Airway epithelial cell (primary cell): Measurements from ENCODE around the gene MYO15A. TPM values are rescaled to one million over a fixed set of nuclear protein-coding genes. Genes with fewer than 3 reads are reported as not detected.

Experiments
- total RNA-seq: library from RNA; depleted of rRNA; stranded (reverse); fragments of >200 nt; gene quantifications from 2 replicates; pipeline ENCODE4 v1.2.3, GENCODE V29; 2015

The MYO15A gene, protein sequence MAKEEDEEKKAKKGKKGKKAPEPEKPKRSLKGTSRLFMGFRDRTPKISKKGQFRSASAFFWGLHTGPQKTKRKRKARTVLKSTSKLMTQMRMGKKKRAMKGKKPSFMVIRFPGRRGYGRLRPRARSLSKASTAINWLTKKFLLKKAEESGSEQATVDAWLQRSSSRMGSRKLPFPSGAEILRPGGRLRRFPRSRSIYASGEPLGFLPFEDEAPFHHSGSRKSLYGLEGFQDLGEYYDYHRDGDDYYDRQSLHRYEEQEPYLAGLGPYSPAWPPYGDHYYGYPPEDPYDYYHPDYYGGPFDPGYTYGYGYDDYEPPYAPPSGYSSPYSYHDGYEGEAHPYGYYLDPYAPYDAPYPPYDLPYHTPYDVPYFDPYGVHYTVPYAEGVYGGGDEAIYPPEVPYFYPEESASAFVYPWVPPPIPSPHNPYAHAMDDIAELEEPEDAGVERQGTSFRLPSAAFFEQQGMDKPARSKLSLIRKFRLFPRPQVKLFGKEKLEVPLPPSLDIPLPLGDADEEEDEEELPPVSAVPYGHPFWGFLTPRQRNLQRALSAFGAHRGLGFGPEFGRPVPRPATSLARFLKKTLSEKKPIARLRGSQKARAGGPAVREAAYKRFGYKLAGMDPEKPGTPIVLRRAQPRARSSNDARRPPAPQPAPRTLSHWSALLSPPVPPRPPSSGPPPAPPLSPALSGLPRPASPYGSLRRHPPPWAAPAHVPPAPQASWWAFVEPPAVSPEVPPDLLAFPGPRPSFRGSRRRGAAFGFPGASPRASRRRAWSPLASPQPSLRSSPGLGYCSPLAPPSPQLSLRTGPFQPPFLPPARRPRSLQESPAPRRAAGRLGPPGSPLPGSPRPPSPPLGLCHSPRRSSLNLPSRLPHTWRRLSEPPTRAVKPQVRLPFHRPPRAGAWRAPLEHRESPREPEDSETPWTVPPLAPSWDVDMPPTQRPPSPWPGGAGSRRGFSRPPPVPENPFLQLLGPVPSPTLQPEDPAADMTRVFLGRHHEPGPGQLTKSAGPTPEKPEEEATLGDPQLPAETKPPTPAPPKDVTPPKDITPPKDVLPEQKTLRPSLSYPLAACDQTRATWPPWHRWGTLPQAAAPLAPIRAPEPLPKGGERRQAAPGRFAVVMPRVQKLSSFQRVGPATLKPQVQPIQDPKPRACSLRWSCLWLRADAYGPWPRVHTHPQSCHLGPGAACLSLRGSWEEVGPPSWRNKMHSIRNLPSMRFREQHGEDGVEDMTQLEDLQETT (N-terminal part only)
- total RNA-seq = 0.21 TPM in 1 of 2 replicates, not detected in the other

DNA sequence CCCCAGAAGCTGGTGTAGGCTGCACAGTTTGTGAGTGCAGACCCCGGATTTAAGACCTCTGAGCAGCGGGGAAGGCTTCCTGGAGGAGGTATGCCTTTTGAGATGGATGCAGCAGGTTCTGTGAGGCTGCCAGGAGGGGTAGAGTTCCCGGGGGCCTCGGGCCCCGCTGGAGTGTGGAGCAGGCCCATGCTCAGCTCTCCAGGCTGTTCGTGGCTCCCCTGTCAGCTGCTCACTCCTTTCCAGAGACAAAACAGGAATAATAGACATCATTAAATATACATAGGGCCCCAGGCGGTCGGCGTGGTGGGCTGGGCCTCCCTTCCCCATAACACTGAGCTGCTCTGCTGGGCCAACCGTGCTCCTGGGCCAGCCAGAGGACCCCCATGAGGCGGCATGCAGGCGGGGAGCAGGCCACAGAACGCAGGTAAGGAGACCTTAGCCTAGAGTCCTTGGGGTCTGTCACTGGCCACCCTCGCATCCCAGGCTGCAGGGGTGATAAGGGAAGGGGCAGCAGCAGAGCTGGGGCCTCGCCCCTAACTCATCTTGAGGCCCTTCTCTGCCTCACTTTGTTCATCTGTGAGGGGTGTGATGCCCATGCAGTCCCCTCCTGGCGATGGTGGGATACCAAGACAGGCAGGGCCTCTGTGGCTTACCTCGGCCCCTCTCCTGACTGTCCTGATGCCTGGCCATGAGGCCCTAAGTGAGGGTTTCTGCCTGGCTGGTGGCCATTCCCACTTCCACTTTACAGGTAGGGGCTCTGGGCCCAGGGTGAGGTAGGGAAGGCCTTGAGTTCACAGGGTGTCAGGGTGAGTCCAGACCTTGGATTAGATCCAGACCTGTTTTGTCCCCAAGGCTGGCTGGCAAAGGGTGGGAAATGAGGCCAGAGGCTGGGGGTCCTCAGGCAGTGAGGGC is at the start of gene MYO15A:
TSS of gene MYO15A (plus strand) at position 356 of the 912 bp plus-strand sequence. CDS start 10,045 bp downstream, outside the sequence.

DNA sequence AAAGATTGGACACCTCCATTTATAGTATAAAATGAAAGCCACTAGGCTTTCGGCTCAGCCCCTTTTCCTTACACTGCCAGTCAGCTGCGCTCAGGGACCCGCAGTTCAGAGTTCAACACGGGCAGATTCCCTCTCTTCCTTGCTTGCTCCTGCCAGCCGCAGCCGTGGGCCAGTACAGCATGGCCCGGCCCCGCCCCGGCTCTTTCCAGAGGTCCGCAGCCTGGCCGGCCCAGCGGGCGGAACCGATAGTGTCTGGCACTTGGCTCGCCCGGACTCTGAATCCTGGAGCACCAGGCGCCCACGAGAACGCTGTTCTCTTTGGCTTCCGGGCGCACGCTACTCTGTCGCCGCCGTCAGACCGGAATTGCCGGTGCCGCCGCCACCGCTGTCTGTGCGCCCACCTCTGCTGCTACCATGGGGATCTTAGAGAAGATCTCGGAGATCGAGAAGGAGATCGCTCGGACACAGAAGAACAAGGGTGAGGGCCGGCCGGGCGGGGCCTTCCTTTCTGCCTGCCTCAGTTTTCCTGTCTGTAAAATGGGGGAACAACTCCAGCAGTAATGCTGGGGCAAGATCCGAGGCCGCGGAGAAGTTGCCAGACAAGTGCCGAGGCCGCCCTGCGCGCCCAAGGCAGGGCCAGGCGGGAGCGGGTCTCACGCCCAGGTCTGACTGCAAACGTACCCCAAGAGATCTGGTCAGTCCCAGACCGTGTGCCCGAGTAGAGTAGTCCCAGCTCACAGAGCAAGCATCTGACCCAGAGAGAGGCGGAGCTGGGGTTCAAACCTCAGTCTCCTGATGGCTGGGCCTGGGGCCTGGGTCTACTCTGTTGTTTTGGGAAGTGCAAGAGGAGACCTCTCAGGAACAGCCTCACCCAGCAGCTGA is 20.7 kb upstream of the MYO15A start, which contains the start of gene DRG2:
TSS of gene DRG2 (plus strand) at position 339 of the 882 bp plus-strand sequence. CDS start at position 415, 76 bp downstream.

DNA sequence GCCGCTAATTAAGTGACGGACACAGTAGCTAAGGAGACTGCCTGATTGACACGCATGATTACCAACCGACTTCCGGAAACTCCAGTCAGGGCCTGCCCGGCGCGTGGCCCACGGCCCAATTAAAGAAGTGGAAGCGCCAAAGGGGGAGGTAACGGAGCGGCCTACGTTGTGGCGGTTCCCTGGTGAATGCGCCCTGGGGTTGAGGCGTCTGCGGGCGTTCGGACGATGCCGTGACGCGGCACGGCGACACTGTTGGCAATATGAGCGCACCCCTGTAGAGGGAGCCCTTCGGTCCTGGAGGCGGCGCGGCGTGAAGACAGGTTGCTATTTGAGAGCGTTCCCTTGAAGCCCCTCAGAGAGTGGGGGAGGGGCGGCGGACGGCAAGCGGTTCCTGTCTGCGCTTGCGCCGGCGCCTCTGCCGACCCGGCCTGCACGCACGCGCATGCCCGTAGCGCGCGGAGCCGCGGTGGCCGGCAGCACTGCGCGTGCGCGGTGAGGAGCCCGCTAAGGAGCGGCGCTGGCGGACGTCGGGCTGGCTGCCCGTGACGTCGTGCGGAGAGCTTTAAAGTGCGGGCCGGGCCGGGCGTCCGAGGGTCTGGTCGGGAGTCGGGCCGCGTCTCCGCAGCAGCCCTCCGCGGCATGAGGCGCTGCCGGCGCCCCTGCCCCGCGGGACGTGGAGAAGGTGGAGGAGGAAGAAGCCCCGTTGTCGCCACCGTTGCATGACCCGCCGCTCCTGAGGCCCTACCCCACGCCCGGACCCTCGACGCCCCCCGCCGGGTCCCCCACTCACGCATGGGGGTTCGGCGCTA is 75.0 kb downstream of the MYO15A start, which contains the start of gene ALKBH5:
TSS of gene ALKBH5 (plus strand) at position 495 of the 809 bp plus-strand sequence. CDS start 416 bp downstream, outside the sequence.

DNA sequence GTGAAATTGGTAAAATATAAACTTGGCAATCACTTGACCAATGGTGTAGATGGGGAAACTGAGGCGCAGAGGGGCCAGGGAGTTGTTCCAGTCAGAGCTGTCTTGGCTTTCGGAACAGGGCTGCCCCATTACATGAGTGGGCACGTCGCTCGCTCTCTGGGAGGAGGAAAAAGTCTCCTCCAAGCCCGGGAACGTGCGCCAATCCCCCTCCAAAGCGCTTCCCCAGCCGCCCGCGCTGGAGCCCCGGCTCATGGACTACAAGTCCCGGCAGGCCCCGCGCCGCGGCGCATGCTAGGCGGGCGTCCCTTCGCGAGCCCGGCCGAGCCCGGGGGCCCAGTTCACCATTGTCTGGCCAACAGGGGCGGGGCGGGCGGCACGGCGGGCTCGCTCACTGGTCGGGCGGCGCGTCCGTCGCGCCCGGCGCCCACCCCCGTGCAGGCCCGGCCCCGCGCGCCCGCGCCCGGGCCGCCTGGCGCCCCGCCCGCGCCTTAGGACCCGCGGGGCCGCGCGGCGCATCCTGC is 116.6 kb downstream of the MYO15A start, which contains the start of gene LLGL1:
TSS of gene LLGL1 (plus strand) at position 515 of the 521 bp plus-strand sequence. CDS start 48 bp downstream, outside the sequence.

Other genes starting within 250 kb of the MYO15A start
- 56.9 and 58.0 TPM in 2 replicates for gene TOM1L2, start 136.4 kb upstream of the MYO15A start, total RNA-seq
- gene DRC3, start 135.9 kb upstream of the MYO15A start, total RNA-seq = 0.21 TPM in 1 of 2 replicates, not detected in the other
- gene ATPAF2, start 69.6 kb upstream of the MYO15A start, total RNA-seq = 11.6 and 15.6 TPM in 2 replicates
- gene GID4, start 69.3 kb upstream of the MYO15A start, total RNA-seq = 8.9 and 9.2 TPM in 2 replicates
- 38.4 and 42.7 TPM in 2 replicates for gene DRG2, start 20.8 kb upstream of the MYO15A start, total RNA-seq
- gene ALKBH5, start 75.1 kb downstream of the MYO15A start, total RNA-seq = 74.3 and 101 TPM in 2 replicates
- 36.0 and 44.9 TPM in 2 replicates for gene LLGL1, start 116.9 kb downstream of the MYO15A start, total RNA-seq
- 275 and 343 TPM in 2 replicates for gene FLII, start 150.0 kb downstream of the MYO15A start, total RNA-seq
- 13.2 and 14.1 TPM in 2 replicates for gene MIEF2, start 151.9 kb downstream of the MYO15A start, total RNA-seq
- 19.9 and 26.6 TPM in 2 replicates for gene TOP3A, start 206.2 kb downstream of the MYO15A start, total RNA-seq
- 6.5 and 9.1 TPM in 2 replicates for gene SMCR8, start 206.5 kb downstream of the MYO15A start, total RNA-seq